CD14-positive monocyte (primary cell): ENCODE measurements around the gene DEFB126. TPM values are rescaled to one million over a fixed set of nuclear protein-coding genes. Genes with fewer than 3 reads are reported as not detected.

Source experiments
- DNase-seq, 3 donors: peaks; one replicate each; pipeline ENCODE4 v3.0.0-alpha.2; 2011 to 2022
- H2AFZ ChIP-seq: 2 replicates; pipeline ENCODE4 v1.6.0; 2012; ENCODE audit warnings: mild to moderate bottlenecking, low read depth, low read length, inconsistent platforms; ENCODE audit not compliant: insufficient read depth, poor library complexity, severe bottlenecking
- H3K27ac ChIP-seq, 2 donors: 1 replicate in 1 of 2; 2 replicates in 1 of 2; pipeline ENCODE4 v1.5.1; 2012 to 2013; ENCODE audit warnings: low read length in 2 of 2, control low read depth in 1 of 2, inconsistent platforms in 1 of 2, low read depth in 1 of 2, mild to moderate bottlenecking in 1 of 2
- H3K27me3 ChIP-seq, 2 donors: one replicate each; pipeline versions ENCODE4 v1.6.0 to v1.6.1; 2011 to 2013; ENCODE audit warnings: low read length in 2 of 2; ENCODE audit not compliant: control insufficient read depth in 2 of 2, insufficient read depth in 2 of 2
- H3K36me3 ChIP-seq, 2 donors: replicated peaks in 1 of 2; 1 replicate in 1 of 2; 2 replicates in 1 of 2; pipeline versions ENCODE4 v1.5.1 to v1.6.1; 2012 to 2013; ENCODE audit warnings: low read length in 2 of 2, control low read depth in 1 of 2, inconsistent platforms in 1 of 2, mild to moderate bottlenecking in 1 of 2; ENCODE audit not compliant: insufficient read depth in 2 of 2, control insufficient read depth in 1 of 2
- H3K4me1 ChIP-seq, 2 donors: 1 replicate in 1 of 2; 2 replicates in 1 of 2; pipeline versions ENCODE4 v1.5.1 to v1.6.1; 2012 to 2013; ENCODE audit warnings: low read length in 2 of 2, control low read depth in 1 of 2, inconsistent platforms in 1 of 2, mild to moderate bottlenecking in 1 of 2, moderate library complexity in 1 of 2; ENCODE audit not compliant: insufficient read depth in 2 of 2, control insufficient read depth in 1 of 2
- H3K4me2 ChIP-seq: replicated peaks from 2 replicates; pipeline ENCODE3; 2012; ENCODE audit warnings: low read length, moderate library complexity, mild to moderate bottlenecking; ENCODE audit not compliant: poor library complexity, severe bottlenecking; ENCODE audit errors: extremely low read depth
- H3K4me3 ChIP-seq, 3 experiments: fragments of 200-600 bp in 1 of 3; sonication (generic) in 1 of 3; replicated peaks in 1 of 3; 1 replicate in 2 of 3; 2 replicates in 1 of 3; pipeline ENCODE4 v1.5.1; 2011 to 2013; ENCODE audit warnings: low read length in 3 of 3, mild to moderate bottlenecking in 3 of 3, control low read depth in 2 of 3, low read depth in 2 of 3, inconsistent platforms in 1 of 3, moderate library complexity in 1 of 3
- H3K79me2 ChIP-seq: 2 replicates; pipeline ENCODE4 v1.6.0; 2012; ENCODE audit warnings: mild to moderate bottlenecking, control low read depth, inconsistent platforms, low read length, moderate library complexity; ENCODE audit not compliant: insufficient read depth
- H3K9ac ChIP-seq: 2 replicates; pipeline ENCODE4 v1.6.0; 2017; ENCODE audit warnings: low read length, mild to moderate bottlenecking; ENCODE audit not compliant: insufficient read depth, poor library complexity, severe bottlenecking
- H3K9me3 ChIP-seq, 2 donors: replicated peaks in 1 of 2; 1 replicate in 1 of 2; 2 replicates in 1 of 2; pipeline versions ENCODE4 v1.5.1 to v1.6.1; 2012 to 2013; ENCODE audit warnings: low read length in 2 of 2, control low read depth in 1 of 2; ENCODE audit not compliant: control insufficient read depth in 1 of 2, insufficient read depth in 1 of 2
- H4K20me1 ChIP-seq: 2 replicates; pipeline ENCODE4 v1.6.0; 2012; ENCODE audit warnings: mild to moderate bottlenecking, low read length, control low read depth, moderate library complexity; ENCODE audit not compliant: insufficient read depth
- H3K27ac Mint-ChIP-seq, 7 donors: one replicate each; pipeline ENCODE4 v1.8.0; 2020; ENCODE audit warnings: mild to moderate bottlenecking in 7 of 7, mixed read lengths in 7 of 7, moderate library complexity in 6 of 7, inconsistent platforms in 2 of 7
- H3K27me3 Mint-ChIP-seq, 3 donors: one replicate each; pipeline ENCODE4 v1.8.0; 2021 to 2022; ENCODE audit warnings: low read depth in 3 of 3, mild to moderate bottlenecking in 3 of 3, mixed read lengths in 3 of 3, moderate library complexity in 3 of 3, inconsistent platforms in 1 of 3
- H3K36me3 Mint-ChIP-seq, 2 donors: one replicate each; pipeline ENCODE4 v1.8.0; 2020; ENCODE audit warnings: mixed read lengths in 2 of 2, inconsistent platforms in 1 of 2, mild to moderate bottlenecking in 1 of 2
- H3K4me1 Mint-ChIP-seq: one replicate; pipeline ENCODE4 v1.8.0; 2020; ENCODE audit warnings: mild to moderate bottlenecking, mixed read lengths
- H3K4me3 Mint-ChIP-seq, 2 donors: one replicate each; pipeline ENCODE4 v1.8.0; 2020; ENCODE audit warnings: mild to moderate bottlenecking in 2 of 2, mixed read lengths in 2 of 2, moderate library complexity in 1 of 2
- H3K9me3 Mint-ChIP-seq, 7 donors: one replicate each; pipeline ENCODE4 v1.8.0; 2020 to 2022; ENCODE audit warnings: mixed read lengths in 7 of 7, mild to moderate bottlenecking in 6 of 7, moderate library complexity in 6 of 7, inconsistent platforms in 2 of 7
- WGBS: methylation state at CpG from one replicate; pipeline ENCODE4 v1.1.5; 2013; ENCODE audit warnings: missing lambda C conversion rate; ENCODE audit not compliant: insufficient coverage; 5-methylcytosine and 5-hydroxymethylcytosine counted together
- intact Hi-C, 2 donors: fragments of 100-400 bp; cut with micrococcal nuclease; formaldehyde crosslinking; loops; one replicate each; pipeline versions ENCODE4 v1.15.0 to v1.15.1; 2023
- polyA plus RNA-seq, 3 donors: library from polyadenylated mRNA; depleted of rRNA in 1 of 3; unstranded in 2 of 3; stranded (reverse) in 1 of 3; fragments of 300-500 nt in 2 of 3; fragments of >200 nt in 1 of 3; fragmentation: Illumina TruSeq in 2 of 3; gene quantifications; 1 replicate in 2 of 3; 2 replicates in 1 of 3; pipeline ENCODE4 v1.2.3, GENCODE V29; 2012 to 2021
- TF ChIP-seq, protein P1 (sequence below): fragments of 200-600 bp; IDR thresholded peaks from one replicate; pipeline ENCODE4 v1.8.0; 2022; ENCODE audit warnings: antibody characterized with exemption, mild to moderate bottlenecking

DEFB126 gene
- polyA plus RNA-seq, 3 donors: not detected

DNA sequence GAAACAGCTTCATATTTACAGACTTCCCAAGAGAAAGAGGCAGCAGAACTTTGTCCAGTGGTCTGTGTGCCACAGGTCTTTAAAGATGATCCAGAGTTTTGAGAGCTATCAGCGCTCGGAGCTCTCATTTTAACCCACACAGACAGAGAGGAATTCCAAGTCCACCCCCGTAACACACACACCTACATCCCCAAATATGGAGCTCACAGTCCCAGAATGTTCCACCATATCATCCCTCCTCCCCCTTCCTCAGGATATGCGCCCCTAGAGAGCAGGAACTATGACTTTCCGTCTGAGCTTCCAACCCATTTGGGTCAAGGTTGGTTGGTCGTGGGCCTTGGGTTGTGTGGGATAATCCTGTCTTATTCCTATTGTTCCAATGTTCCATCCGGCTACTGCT lies 47.2 kb downstream of the DEFB126 start, which contains the start of gene DEFB128:
Gene DEFB128 (minus strand): TSS at position 101 of the 400 bp plus-strand sequence. CDS start 88 bp downstream, at position 13.
- H3K4me3 Mint-ChIP-seq: no peak within 1 kb of the TSS

More for the DNA sequence above, 47.2 kb downstream of the DEFB126 start, which contains the start of gene DEFB128:
- peaks cover 4 to 22% (median 14%) of the 10 kb centered on the region in 7 donors for H3K9me3 Mint-ChIP-seq
- no peak within 1 kb of the TSS for H3K27ac Mint-ChIP-seq
- H3K4me1 ChIP-seq: no peaks in the 10 kb centered on the region
- no peaks in the 10 kb centered on the region for H3K36me3 Mint-ChIP-seq
- H3K27me3 Mint-ChIP-seq: peaks cover 3 to 14% (median 5%) of the 10 kb centered on the region in 3 donors
- H3K27me3 ChIP-seq: peaks cover 2 to 5% of the 10 kb centered on the region in 2 donors
- no peak within 1 kb of the TSS for H3K9ac ChIP-seq
- no peak for DNase-seq
- H3K4me1 Mint-ChIP-seq: no peaks in the 10 kb centered on the region
- no peak within 1 kb of the TSS for H3K4me3 ChIP-seq
- 100% methylated on average over 2 of the region's 7 CpGs for WGBS
- no peaks in the 10 kb centered on the region for H3K79me2 ChIP-seq
- H3K27ac ChIP-seq: no peak within 1 kb of the TSS
- H4K20me1 ChIP-seq: no peaks in the 10 kb centered on the region
- no peak within 1 kb of the TSS for H2AFZ ChIP-seq
- peaks cover 0 to 3% of the 10 kb centered on the region in 2 donors for H3K9me3 ChIP-seq
- no peaks in the 10 kb centered on the region for H3K36me3 ChIP-seq
- H3K4me2 ChIP-seq: no peak within 1 kb of the TSS
- intact Hi-C loops: no loop called here
- TF ChIP-seq, protein P1, sequence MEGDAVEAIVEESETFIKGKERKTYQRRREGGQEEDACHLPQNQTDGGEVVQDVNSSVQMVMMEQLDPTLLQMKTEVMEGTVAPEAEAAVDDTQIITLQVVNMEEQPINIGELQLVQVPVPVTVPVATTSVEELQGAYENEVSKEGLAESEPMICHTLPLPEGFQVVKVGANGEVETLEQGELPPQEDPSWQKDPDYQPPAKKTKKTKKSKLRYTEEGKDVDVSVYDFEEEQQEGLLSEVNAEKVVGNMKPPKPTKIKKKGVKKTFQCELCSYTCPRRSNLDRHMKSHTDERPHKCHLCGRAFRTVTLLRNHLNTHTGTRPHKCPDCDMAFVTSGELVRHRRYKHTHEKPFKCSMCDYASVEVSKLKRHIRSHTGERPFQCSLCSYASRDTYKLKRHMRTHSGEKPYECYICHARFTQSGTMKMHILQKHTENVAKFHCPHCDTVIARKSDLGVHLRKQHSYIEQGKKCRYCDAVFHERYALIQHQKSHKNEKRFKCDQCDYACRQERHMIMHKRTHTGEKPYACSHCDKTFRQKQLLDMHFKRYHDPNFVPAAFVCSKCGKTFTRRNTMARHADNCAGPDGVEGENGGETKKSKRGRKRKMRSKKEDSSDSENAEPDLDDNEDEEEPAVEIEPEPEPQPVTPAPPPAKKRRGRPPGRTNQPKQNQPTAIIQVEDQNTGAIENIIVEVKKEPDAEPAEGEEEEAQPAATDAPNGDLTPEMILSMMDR: no peak

Other genes starting within 250 kb of the DEFB126 start
- not detected for gene DEFB125, start 54.9 kb upstream of the DEFB126 start, polyA plus RNA-seq
- not detected for gene DEFB127, start 14.9 kb downstream of the DEFB126 start, polyA plus RNA-seq
- not detected for gene DEFB128, start 47.1 kb downstream of the DEFB126 start, polyA plus RNA-seq
- gene DEFB129, start 84.7 kb downstream of the DEFB126 start, polyA plus RNA-seq: not detected
- gene DEFB132, start 115.1 kb downstream of the DEFB126 start, polyA plus RNA-seq: not detected
- 1 to 10 TPM in 1 of 3 donors, under 1 TPM in 2; 0.28 to 9.3 (median 0.88) TPM for gene C20orf96, start 148.2 kb downstream of the DEFB126 start, polyA plus RNA-seq
- 1 to 10 TPM; 4.5 to 9.2 (median 5.6) TPM for gene ZCCHC3, start 155.0 kb downstream of the DEFB126 start, polyA plus RNA-seq
- under 1 TPM; 0.03 to 0.51 (median 0.12) TPM for gene SOX12, start 183.0 kb downstream of the DEFB126 start, polyA plus RNA-seq
- gene NRSN2, start 204.5 kb downstream of the DEFB126 start, polyA plus RNA-seq: under 1 TPM; 0.09 to 0.73 (median 0.56) TPM
- gene TRIB3, start 238.2 kb downstream of the DEFB126 start, polyA plus RNA-seq: 10 to 100 TPM in 1 of 3 donors, 1 to 10 TPM in 2; 8.0 to 17.5 (median 9.4) TPM